Measurements from ENCODE around the gene TRA2A. TPM values are rescaled to one million over a fixed set of nuclear protein-coding genes. Genes with fewer than 3 reads are reported as not detected.

Gene TRA2A
- total and polyA plus RNA-seq, 9 of the 15 experiments (the other 6 are each of a cell fraction or from before 2014, with no cell fraction given): 22.7 to 210 (median 73.9) TPM

DNA sequence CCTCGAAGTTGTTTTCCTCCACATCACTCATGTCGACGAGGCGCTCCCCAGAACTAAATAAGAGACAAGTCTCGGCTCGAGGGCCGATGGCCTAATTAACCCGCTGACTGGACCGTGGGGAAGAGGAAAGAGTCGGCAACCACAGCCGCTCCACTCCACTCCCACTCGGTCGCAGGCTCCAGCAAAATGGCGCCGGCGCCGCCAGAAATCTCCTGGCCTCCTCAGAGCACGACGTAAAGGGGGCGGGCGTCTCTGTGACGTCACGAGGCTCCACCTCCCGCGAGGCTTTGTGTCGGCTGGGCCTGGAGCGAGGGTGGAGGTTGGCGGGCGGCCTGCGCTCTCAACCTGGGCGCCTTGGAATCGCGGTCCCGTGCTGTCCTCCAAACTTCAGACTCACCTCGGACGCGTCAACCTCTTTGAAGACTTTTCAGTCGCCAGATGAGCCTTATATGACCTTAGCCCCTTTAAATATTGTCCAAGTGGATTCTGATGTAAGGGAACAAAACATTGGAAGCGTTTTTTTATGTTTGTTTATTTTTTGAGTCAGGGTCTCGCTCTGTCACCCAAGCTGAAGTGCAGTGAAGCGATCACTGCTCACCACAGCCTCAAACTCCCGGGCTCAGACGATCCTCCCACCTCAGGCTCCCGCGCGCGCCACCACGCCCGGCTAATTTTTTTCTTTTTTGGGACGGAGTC, at the start of gene TRA2A (continued):
- TF ChIP-seq NR2C1 (IDR thresholded peaks at IDR 0.05) (no peak), NR2C1 (tag; IDR thresholded peaks at IDR 0.05) (no peak), HNRNPK (IDR thresholded peaks at IDR 0.05; ENCODE audit: low read depth, low read length, poor library complexity, severe bottlenecking) (no peak), FOXP1 (CRISPR knock-in tag; IDR thresholded peaks at IDR 0.05) (no peak), NUFIP1 (IDR thresholded peaks at IDR 0.05; ENCODE audit: partially characterized antibody) (no peak), ZNF143 (CRISPR knock-in tag; IDR thresholded peaks at IDR 0.05) (no peak), ZFPM2 (CRISPR knock-in tag; IDR thresholded peaks at IDR 0.05) (no peak), PTRF (tag; IDR thresholded peaks at IDR 0.05) (no peak), SNRNP70 (optimal IDR thresholded peaks at IDR 0.05; ENCODE audit: low read depth, low read length) (no peak), KLF10 (CRISPR knock-in tag; IDR thresholded peaks at IDR 0.05) (no peak), ZNF165 (CRISPR knock-in tag; IDR thresholded peaks at IDR 0.05; ENCODE audit: borderline replicate concordance) (0 out of 2 replicates have a peak, but pooled peaks have one; percentile 60), CHCHD3 (CRISPR knock-in tag; IDR thresholded peaks at IDR 0.05) (no peak), SRSF1 (IDR thresholded peaks at IDR 0.05; ENCODE audit: low read depth, low read length) (0 out of 2 replicates have a peak, but pooled peaks have one; percentile 77), CBX5 (IDR thresholded peaks at IDR 0.05; ENCODE audit: borderline replicate concordance, low read depth) (no peak), SMARCC2 (IDR thresholded peaks at IDR 0.05; ENCODE audit: low read depth) (no peak), TRIM24 (IDR thresholded peaks at IDR 0.05) (peak; percentile 6 to 45; a peak in 1 of 4 replicates), KHSRP (IDR thresholded peaks at IDR 0.05) (peak; percentile 96), POLR3A (IDR thresholded peaks at IDR 0.05; ENCODE audit: borderline replicate concordance, extremely low read depth, insufficient read depth, insufficient read length) (no peak), CHD4 (IDR thresholded peaks at IDR 0.05; ENCODE audit: insufficient read depth, insufficient replicate concordance, low read depth, low read length, poor library complexity, severe bottlenecking) (no peak)
- TF ChIP-seq, protein P1, sequence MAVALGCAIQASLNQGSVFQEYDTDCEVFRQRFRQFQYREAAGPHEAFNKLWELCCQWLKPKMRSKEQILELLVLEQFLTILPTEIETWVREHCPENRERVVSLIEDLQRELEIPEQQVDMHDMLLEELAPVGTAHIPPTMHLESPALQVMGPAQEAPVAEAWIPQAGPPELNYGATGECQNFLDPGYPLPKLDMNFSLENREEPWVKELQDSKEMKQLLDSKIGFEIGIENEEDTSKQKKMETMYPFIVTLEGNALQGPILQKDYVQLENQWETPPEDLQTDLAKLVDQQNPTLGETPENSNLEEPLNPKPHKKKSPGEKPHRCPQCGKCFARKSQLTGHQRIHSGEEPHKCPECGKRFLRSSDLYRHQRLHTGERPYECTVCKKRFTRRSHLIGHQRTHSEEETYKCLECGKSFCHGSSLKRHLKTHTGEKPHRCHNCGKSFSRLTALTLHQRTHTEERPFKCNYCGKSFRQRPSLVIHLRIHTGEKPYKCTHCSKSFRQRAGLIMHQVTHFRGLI (CRISPR knock-in tag; IDR thresholded peaks at IDR 0.05): no peak
- TF ChIP-seq, protein P2, sequence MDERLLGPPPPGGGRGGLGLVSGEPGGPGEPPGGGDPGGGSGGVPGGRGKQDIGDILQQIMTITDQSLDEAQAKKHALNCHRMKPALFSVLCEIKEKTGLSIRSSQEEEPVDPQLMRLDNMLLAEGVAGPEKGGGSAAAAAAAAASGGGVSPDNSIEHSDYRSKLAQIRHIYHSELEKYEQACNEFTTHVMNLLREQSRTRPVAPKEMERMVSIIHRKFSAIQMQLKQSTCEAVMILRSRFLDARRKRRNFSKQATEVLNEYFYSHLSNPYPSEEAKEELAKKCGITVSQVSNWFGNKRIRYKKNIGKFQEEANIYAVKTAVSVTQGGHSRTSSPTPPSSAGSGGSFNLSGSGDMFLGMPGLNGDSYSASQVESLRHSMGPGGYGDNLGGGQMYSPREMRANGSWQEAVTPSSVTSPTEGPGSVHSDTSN (CRISPR knock-in tag; IDR thresholded peaks at IDR 0.05; ENCODE audit: low read depth): no peak
- TF ChIP-seq, protein P2 (tag; conservative IDR thresholded peaks at IDR 0.05; ENCODE audit: low read depth): no peak
- TF ChIP-seq, protein P3, sequence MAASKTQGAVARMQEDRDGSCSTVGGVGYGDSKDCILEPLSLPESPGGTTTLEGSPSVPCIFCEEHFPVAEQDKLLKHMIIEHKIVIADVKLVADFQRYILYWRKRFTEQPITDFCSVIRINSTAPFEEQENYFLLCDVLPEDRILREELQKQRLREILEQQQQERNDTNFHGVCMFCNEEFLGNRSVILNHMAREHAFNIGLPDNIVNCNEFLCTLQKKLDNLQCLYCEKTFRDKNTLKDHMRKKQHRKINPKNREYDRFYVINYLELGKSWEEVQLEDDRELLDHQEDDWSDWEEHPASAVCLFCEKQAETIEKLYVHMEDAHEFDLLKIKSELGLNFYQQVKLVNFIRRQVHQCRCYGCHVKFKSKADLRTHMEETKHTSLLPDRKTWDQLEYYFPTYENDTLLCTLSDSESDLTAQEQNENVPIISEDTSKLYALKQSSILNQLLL (CRISPR knock-in tag; IDR thresholded peaks at IDR 0.05; ENCODE audit: borderline replicate concordance): no peak
- TF ChIP-seq, protein P4, sequence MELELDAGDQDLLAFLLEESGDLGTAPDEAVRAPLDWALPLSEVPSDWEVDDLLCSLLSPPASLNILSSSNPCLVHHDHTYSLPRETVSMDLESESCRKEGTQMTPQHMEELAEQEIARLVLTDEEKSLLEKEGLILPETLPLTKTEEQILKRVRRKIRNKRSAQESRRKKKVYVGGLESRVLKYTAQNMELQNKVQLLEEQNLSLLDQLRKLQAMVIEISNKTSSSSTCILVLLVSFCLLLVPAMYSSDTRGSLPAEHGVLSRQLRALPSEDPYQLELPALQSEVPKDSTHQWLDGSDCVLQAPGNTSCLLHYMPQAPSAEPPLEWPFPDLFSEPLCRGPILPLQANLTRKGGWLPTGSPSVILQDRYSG (tag; conservative IDR thresholded peaks at IDR 0.05; ENCODE audit: low read depth): no peak

Measured in K562 (cell line).